Astrocyte (in vitro differentiated cells and primary cell): ENCODE measurements around the gene CARD10. TPM values are rescaled to one million over a fixed set of nuclear protein-coding genes. Genes with fewer than 3 reads are reported as not detected.
A peak's percentile ranks its signal among the peaks of the same experiment; 100 is the strongest.

ENCODE experiments used
- DNase-seq: peaks from one replicate; pipeline ENCODE4 v3.0.0-alpha.2; 2010; ENCODE audit warnings: low read depth
- FAIRE-seq: peaks from 2 replicates; lab custom pipeline; 2011; peaks lifted over from hg19 to GRCh38; lab: Jason Lieb, UNC
- H2AFZ ChIP-seq: 2 replicates; pipeline ENCODE4 v1.6.0; 2012; ENCODE audit warnings: low read depth, low read length, inconsistent platforms
- H3K27ac ChIP-seq: 2 replicates; pipeline ENCODE4 v1.5.1; 2011; ENCODE audit warnings: low read depth, low read length, inconsistent platforms
- H3K27me3 ChIP-seq: 2 replicates; pipeline ENCODE4 v1.6.0; 2011; ENCODE audit warnings: low read length, inconsistent platforms; ENCODE audit not compliant: insufficient read depth
- H3K36me3 ChIP-seq: 2 replicates; pipeline ENCODE4 v1.5.1; 2011; ENCODE audit warnings: low read length, inconsistent platforms; ENCODE audit not compliant: insufficient read depth
- H3K4me1 ChIP-seq: 2 replicates; pipeline ENCODE4 v1.5.1; 2011; ENCODE audit warnings: low read length, inconsistent platforms; ENCODE audit not compliant: insufficient read depth
- H3K4me2 ChIP-seq: 2 replicates; pipeline ENCODE4 v1.6.0; 2012; ENCODE audit warnings: low read length, inconsistent platforms
- H3K4me3 ChIP-seq: 2 replicates; pipeline ENCODE4 v1.5.1; 2011; ENCODE audit warnings: low read depth, mild to moderate bottlenecking, low read length, inconsistent platforms; ENCODE audit not compliant: insufficient read depth
- H3K79me2 ChIP-seq: 2 replicates; pipeline ENCODE4 v1.6.0; 2012; ENCODE audit warnings: mild to moderate bottlenecking, low read length, inconsistent platforms; ENCODE audit not compliant: insufficient read depth
- H3K9ac ChIP-seq: 2 replicates; pipeline ENCODE4 v1.6.0; 2012; ENCODE audit warnings: mild to moderate bottlenecking, low read length, inconsistent platforms
- H3K9me3 ChIP-seq: 2 replicates; pipeline ENCODE4 v1.5.1; 2012; ENCODE audit warnings: low read depth, mild to moderate bottlenecking, low read length, inconsistent platforms; ENCODE audit not compliant: insufficient read depth
- H4K20me1 ChIP-seq: 2 replicates; pipeline ENCODE4 v1.6.0; 2012; ENCODE audit warnings: low read length, inconsistent platforms; ENCODE audit not compliant: insufficient read depth
- H3K27ac Mint-ChIP-seq: one replicate; pipeline ENCODE4 v1.8.0; 2021; ENCODE audit warnings: mild to moderate bottlenecking, mixed read lengths; ENCODE audit not compliant: unreplicated experiment
- H3K27me3 Mint-ChIP-seq: one replicate; pipeline ENCODE4 v1.8.0; 2021; ENCODE audit warnings: low read depth, mixed read lengths; ENCODE audit not compliant: unreplicated experiment
- H3K36me3 Mint-ChIP-seq: one replicate; pipeline ENCODE4 v1.8.0; 2021; ENCODE audit warnings: low read depth, mixed read lengths; ENCODE audit not compliant: unreplicated experiment
- H3K4me1 Mint-ChIP-seq: one replicate; pipeline ENCODE4 v1.8.0; 2021; ENCODE audit warnings: low read depth, mixed read lengths; ENCODE audit not compliant: unreplicated experiment
- H3K4me3 Mint-ChIP-seq: one replicate; pipeline ENCODE4 v1.8.0; 2021; ENCODE audit warnings: mild to moderate bottlenecking, moderate library complexity, mixed read lengths; ENCODE audit not compliant: unreplicated experiment
- H3K9me3 Mint-ChIP-seq: one replicate; pipeline ENCODE4 v1.8.0; 2021; ENCODE audit warnings: mild to moderate bottlenecking, mixed read lengths; ENCODE audit not compliant: unreplicated experiment
- EZH2 ChIP-seq: IDR thresholded peaks from 2 replicates; pipeline ENCODE4 v1.6.1; 2012; ENCODE audit warnings: mild to moderate bottlenecking, low read length, inconsistent platforms; ENCODE audit not compliant: insufficient read depth
- total RNA-seq: library from RNA; stranded (reverse); gene quantifications from 2 replicates; pipeline ENCODE4 v1.2.1, GENCODE V29; 2021
- TF ChIP-seq, protein P1 (sequence below): IDR thresholded peaks from 2 replicates; pipeline ENCODE4 v1.5.1; 2011; ENCODE audit warnings: low read depth, mild to moderate bottlenecking, inconsistent platforms, low read length, moderate library complexity; ENCODE audit not compliant: insufficient read depth

CARD10 gene
- total RNA-seq, 1 donor from 2014 or later = 22.6 TPM

DNA sequence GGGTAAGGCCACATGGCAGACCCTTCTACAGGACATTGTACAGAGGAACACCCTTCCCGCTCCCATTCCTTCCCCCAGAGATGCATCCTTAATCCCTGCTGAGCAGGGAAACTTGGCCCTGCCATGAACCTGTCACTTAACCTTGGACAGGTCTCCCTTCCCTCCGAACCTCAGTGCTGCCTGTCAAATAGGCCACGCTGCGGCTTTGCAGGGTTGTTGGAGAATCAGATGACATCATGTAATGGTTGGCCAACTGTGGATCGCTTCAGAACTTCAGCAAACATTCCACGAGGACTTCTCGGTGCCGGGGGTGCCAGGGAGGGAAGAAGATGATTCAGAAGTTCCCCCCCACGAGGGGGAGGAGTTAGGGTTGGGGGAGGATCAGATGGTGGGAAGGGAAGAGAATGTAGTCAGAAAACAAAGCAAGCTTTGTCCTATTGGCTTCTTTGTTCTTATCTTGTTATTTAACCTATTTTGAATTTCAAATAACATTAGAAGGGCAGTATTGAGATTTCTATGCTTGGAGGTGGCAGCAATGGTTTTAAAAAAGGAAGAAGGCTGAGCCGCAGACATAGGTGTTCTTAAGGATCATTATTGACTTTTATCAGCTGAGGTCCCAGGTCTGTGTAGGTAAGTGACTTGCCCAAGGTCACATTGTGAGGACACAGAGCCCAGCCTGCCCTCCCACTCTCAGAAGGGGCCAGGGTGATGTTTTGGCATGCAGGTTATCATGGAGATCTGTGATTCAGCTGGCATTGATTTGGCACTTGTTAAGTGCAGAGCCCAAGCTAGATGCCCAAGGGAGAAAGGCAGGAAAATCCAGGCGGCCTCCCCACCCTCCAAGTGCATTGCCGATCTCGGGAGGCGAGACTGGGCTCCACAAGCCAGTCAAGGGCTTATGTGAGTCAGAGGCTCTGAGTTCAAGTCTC, 44.2 kb upstream of the CARD10 start:
- Mint-ChIP-seq H3K27me3 (no peaks in the 10 kb centered on the region), H3K4me3 (peak overlapping the region; percentile 85)
- no peak for TF ChIP-seq EZH2
- TF ChIP-seq, protein P1, sequence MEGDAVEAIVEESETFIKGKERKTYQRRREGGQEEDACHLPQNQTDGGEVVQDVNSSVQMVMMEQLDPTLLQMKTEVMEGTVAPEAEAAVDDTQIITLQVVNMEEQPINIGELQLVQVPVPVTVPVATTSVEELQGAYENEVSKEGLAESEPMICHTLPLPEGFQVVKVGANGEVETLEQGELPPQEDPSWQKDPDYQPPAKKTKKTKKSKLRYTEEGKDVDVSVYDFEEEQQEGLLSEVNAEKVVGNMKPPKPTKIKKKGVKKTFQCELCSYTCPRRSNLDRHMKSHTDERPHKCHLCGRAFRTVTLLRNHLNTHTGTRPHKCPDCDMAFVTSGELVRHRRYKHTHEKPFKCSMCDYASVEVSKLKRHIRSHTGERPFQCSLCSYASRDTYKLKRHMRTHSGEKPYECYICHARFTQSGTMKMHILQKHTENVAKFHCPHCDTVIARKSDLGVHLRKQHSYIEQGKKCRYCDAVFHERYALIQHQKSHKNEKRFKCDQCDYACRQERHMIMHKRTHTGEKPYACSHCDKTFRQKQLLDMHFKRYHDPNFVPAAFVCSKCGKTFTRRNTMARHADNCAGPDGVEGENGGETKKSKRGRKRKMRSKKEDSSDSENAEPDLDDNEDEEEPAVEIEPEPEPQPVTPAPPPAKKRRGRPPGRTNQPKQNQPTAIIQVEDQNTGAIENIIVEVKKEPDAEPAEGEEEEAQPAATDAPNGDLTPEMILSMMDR = no peak

GRCh38 chr22:37562049-37562875, 43.0 kb upstream of the CARD10 start:
- Histone ChIP-seq H3K27ac (peak overlapping the region; percentile 92), H3K36me3 (peaks cover 6% of the 10 kb centered on the region), H3K79me2 (peaks cover 72% of the 10 kb centered on the region), H3K9me3 (no peaks in the 10 kb centered on the region), H3K27me3 (no peaks in the 10 kb centered on the region), H2AFZ (no peak overlapping the region), H3K9ac (peak overlapping the region; percentile 100), H4K20me1 (peaks cover 54% of the 10 kb centered on the region), H3K4me3 (peak overlapping the region; percentile 89), H3K4me2 (peak overlapping the region; percentile 85), H3K4me1 (peaks cover 56% of the 10 kb centered on the region)
- Mint-ChIP-seq H3K27me3 (no peaks in the 10 kb centered on the region), H3K27ac (peak overlapping the region; percentile 90), H3K36me3 (no peaks in the 10 kb centered on the region), H3K9me3 (no peaks in the 10 kb centered on the region), H3K4me1 (peaks cover 39% of the 10 kb centered on the region), H3K4me3 (peak overlapping the region; percentile 85)
- TF ChIP-seq EZH2 = no peak
- TF ChIP-seq, protein P1 = no peak
- FAIRE-seq (no peak), DNase-seq (no peak)

More for the DNA sequence above, 44.2 kb upstream of the CARD10 start:
- peak overlapping the region; percentile 100 for H3K9ac ChIP-seq
- no peaks in the 10 kb centered on the region for H3K9me3 ChIP-seq
- H3K4me3 ChIP-seq = peak overlapping the region; percentile 51
- no peaks in the 10 kb centered on the region for H3K27me3 ChIP-seq
- peaks cover 4% of the 10 kb centered on the region for H3K36me3 Mint-ChIP-seq
- DNase-seq (peak; percentile 96), FAIRE-seq (peak; percentile 99)
- no peak overlapping the region for H2AFZ ChIP-seq
- H4K20me1 ChIP-seq = peaks cover 65% of the 10 kb centered on the region
- peaks cover 11% of the 10 kb centered on the region for H3K36me3 ChIP-seq
- H3K27ac ChIP-seq = peak overlapping the region; percentile 92
- H3K4me1 ChIP-seq = peaks cover 61% of the 10 kb centered on the region
- no peaks in the 10 kb centered on the region for H3K9me3 Mint-ChIP-seq
- peak overlapping the region; percentile 95 for H3K27ac Mint-ChIP-seq
- H3K4me1 Mint-ChIP-seq = peaks cover 42% of the 10 kb centered on the region
- H3K4me2 ChIP-seq = peak overlapping the region; percentile 85
- H3K79me2 ChIP-seq = peaks cover 82% of the 10 kb centered on the region
